HFF-Myc (cell line): ENCODE data around the gene GXYLT2.

Source experiments
- DNase-seq: peaks from one replicate; pipeline ENCODE4 v3.0.0-alpha.2; 2011; ENCODE audit warnings: low read depth; ENCODE audit errors: extremely low read depth
- H3K4me3 ChIP-seq: replicated peaks from 2 replicates; pipeline ENCODE4 v1.5.1; 2011; ENCODE audit warnings: low read depth, mild to moderate bottlenecking, control low read depth, low read length
- CTCF ChIP-seq: IDR thresholded peaks from 2 replicates; pipeline ENCODE4 v1.5.1; 2012; ENCODE audit warnings: mild to moderate bottlenecking, low read depth, low read length, control low read depth; ENCODE audit errors: missing control alignments

Gene GXYLT2

DNA sequence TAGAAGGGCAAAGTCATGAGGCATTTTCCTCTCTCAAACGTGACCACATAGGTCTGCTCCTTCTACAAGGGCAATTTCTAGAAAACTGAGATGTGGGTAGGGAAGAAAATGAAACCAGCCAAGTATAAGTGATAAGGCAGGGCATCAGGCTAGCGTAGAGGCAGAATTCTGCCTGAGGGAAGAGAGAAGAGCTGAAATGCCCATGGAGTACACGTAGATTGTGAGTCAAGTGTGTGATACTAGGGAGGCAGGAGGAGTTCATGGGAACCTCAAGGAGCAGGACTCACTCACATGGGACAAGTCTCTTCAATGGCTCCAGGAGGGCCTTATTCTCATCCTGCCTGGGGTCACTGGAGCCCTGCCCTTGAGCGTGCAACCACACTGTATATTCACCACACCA, 73.9 kb downstream of the GXYLT2 start:
- no peak for TF ChIP-seq CTCF
- no peak overlapping the region for H3K4me3 ChIP-seq
- DNase-seq = no peak

GRCh38 chr3:72962317-72962716, 74.5 kb downstream of the GXYLT2 start:
- TF ChIP-seq CTCF = no peak
- no peak overlapping the region for H3K4me3 ChIP-seq
- DNase-seq = no peak

DNA sequence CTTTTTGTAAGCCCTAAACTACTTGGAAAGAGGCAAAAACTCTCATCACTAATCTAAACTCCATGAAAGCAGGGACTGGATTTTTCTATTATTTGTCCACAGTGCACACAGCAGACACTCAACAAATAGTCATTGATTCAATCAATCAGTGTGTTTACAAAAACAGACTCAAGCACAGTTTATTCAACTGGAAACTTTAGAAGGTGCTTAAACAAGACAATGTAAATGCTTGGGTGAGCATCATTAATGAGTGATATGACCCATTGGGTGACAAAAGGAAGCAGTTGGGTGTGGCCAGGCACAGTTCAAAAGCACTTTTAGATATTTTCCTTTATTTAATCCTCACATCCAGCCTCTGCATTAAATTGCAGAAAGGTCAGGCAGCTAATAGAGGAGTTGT, 76.8 kb downstream of the GXYLT2 start:
- no peak for DNase-seq
- TF ChIP-seq CTCF = no peak

GRCh38 chr3:72968266-72968664, 80.4 kb downstream of the GXYLT2 start:
- H3K4me3 ChIP-seq = no peak overlapping the region
- TF ChIP-seq CTCF = no peak
- no peak for DNase-seq

More for the DNA sequence above, 76.8 kb downstream of the GXYLT2 start:
- H3K4me3 ChIP-seq = no peak overlapping the region

- H3K4me3 ChIP-seq = no peak overlapping the region
- no peak for DNase-seq
- TF ChIP-seq CTCF = no peak
Measured at GRCh38 chr3:72969766-72970165, 81.9 kb downstream of the GXYLT2 start.

GRCh38 chr3:72970942-72971341, 83.1 kb downstream of the GXYLT2 start:
- no peak for TF ChIP-seq CTCF
- H3K4me3 ChIP-seq = no peak overlapping the region
- DNase-seq = no peak

DNA sequence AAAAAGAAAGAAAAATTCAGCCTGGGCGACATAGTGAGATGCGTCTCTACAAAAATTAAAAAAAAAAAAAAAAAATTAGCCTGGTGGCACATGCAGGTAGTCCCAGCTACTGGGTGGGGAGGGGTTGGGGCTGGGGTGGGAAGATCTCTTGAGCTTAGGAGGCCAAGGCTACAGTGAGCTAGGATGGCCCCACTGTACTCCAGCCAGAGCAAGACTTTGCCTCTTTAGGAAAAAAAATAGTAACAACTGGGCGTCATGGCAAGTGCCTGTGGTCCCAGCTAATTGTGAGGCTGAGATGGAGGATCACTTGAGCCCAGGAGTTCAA, 84.8 kb downstream of the GXYLT2 start:
- TF ChIP-seq CTCF = no peak
- DNase-seq = no peak

More for the DNA sequence above, 84.8 kb downstream of the GXYLT2 start:
- H3K4me3 ChIP-seq = no peak overlapping the region
